Natural killer cell (primary cell): ENCODE results near the gene ZNF664. TPM values are rescaled to one million over a fixed set of nuclear protein-coding genes. Genes with fewer than 3 reads are reported as not detected.

Source experiments
- ATAC-seq, 3 donors: fragments of 150-1000 bp in 2 of 3; fragments of 200-7000 bp in 1 of 3; cut with Tn5 transposase; 1 replicate in 1 of 3; 2 replicates in 2 of 3; pipeline ENCODE4 v1.10.0; 2021; ENCODE audit warnings: mild to moderate bottlenecking in 2 of 3, moderate library complexity in 2 of 3
- DNase-seq, 2 donors: peaks; one replicate each; pipeline versions ENCODE4 v3.0.0 to v3.0.0-alpha.2; 2013 to 2021; ENCODE audit warnings: mixed read lengths in 1 of 2
- H3K27ac ChIP-seq: one replicate; pipeline ENCODE4 v1.5.1; 2013; ENCODE audit warnings: mild to moderate bottlenecking, low read length
- H3K27me3 ChIP-seq: one replicate; pipeline ENCODE4 v1.6.1; 2013; ENCODE audit warnings: low read length; ENCODE audit not compliant: control insufficient read depth, insufficient read depth
- H3K36me3 ChIP-seq: one replicate; pipeline ENCODE4 v1.6.1; 2013; ENCODE audit warnings: low read length; ENCODE audit not compliant: control insufficient read depth, insufficient read depth
- H3K4me1 ChIP-seq: one replicate; pipeline ENCODE4 v1.6.1; 2013; ENCODE audit warnings: low read length; ENCODE audit not compliant: control insufficient read depth, insufficient read depth
- H3K4me3 ChIP-seq: one replicate; pipeline ENCODE4 v1.5.1; 2013; ENCODE audit warnings: low read length
- H3K9me3 ChIP-seq: one replicate; pipeline ENCODE4 v1.6.1; 2013; ENCODE audit warnings: low read length; ENCODE audit not compliant: control insufficient read depth, insufficient read depth
- H3K27ac Mint-ChIP-seq, 2 donors: one replicate each; pipeline ENCODE4 v1.8.0; 2022; ENCODE audit warnings: mild to moderate bottlenecking in 2 of 2, mixed read lengths in 2 of 2, moderate library complexity in 1 of 2
- H3K27me3 Mint-ChIP-seq, 2 donors: one replicate each; pipeline ENCODE4 v1.8.0; 2022; ENCODE audit warnings: low read depth in 2 of 2, mixed read lengths in 2 of 2
- H3K36me3 Mint-ChIP-seq: one replicate; pipeline ENCODE4 v1.8.0; 2022; ENCODE audit warnings: mixed read lengths
- H3K4me1 Mint-ChIP-seq, 2 donors: one replicate each; pipeline ENCODE4 v1.8.0; 2022; ENCODE audit warnings: mixed read lengths in 2 of 2
- H3K4me3 Mint-ChIP-seq: one replicate; pipeline ENCODE4 v1.8.0; 2022; ENCODE audit warnings: mild to moderate bottlenecking, moderate library complexity, mixed read lengths
- H3K9me3 Mint-ChIP-seq, 2 donors: one replicate each; pipeline ENCODE4 v1.8.0; 2022; ENCODE audit warnings: mixed read lengths in 2 of 2
- WGBS: methylation state at CpG from one replicate; pipeline ENCODE4 v1.1.7; 2013; ENCODE audit warnings: missing lambda C conversion rate; ENCODE audit not compliant: insufficient coverage; 5-methylcytosine and 5-hydroxymethylcytosine counted together
- intact Hi-C: fragments of 100-400 bp; cut with micrococcal nuclease; formaldehyde crosslinking; loops from one replicate; pipeline ENCODE4 v1.14.2; 2022
- total RNA-seq, 4 donors: library from RNA; stranded (reverse); fragments of 120-200 nt in 1 of 4; gene quantifications; one replicate each; pipeline versions ENCODE4 v1.2.3 to v1.2.4, GENCODE V29; 2013 to 2022
- TF ChIP-seq, protein P1 (sequence below): fragments of 200-600 bp; IDR thresholded peaks from one replicate; pipeline ENCODE4 v1.8.0; 2022; ENCODE audit warnings: antibody characterized with exemption

The ZNF664 gene
- total RNA-seq, 3 donors from 2014 or later (not counting 1 experiment from before 2014, with no cell fraction given), result 36.0 to 47.3 (median 46.9) TPM

DNA sequence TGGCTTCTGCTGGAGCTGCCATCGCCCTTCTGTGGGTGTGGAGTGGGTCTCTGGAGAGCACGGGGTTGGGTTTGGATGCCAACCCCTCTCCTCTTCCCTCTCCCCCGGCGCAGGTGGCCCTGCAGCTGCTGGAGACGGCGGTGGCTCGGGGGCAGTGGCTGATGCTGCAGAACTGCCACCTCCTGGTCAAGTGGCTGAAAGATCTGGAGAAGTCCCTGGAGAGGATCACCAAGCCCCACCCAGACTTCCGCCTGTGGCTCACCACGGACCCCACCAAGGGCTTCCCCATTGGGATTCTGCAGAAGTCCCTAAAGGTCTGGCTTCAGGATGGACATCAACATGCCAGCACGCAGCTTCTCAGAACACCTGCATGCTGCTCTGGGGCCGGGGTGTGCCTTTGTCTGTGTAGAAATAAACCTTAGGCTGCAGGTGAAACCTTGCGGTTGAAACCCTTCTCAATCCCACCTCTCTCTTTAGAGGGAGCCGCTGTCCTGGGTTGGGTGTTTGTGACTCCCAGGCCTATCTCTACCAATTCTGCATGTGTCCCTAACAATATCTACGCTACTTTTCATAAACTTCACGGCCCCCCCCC lies 44.6 kb upstream of the ZNF664 start:
- TF ChIP-seq, protein P1, sequence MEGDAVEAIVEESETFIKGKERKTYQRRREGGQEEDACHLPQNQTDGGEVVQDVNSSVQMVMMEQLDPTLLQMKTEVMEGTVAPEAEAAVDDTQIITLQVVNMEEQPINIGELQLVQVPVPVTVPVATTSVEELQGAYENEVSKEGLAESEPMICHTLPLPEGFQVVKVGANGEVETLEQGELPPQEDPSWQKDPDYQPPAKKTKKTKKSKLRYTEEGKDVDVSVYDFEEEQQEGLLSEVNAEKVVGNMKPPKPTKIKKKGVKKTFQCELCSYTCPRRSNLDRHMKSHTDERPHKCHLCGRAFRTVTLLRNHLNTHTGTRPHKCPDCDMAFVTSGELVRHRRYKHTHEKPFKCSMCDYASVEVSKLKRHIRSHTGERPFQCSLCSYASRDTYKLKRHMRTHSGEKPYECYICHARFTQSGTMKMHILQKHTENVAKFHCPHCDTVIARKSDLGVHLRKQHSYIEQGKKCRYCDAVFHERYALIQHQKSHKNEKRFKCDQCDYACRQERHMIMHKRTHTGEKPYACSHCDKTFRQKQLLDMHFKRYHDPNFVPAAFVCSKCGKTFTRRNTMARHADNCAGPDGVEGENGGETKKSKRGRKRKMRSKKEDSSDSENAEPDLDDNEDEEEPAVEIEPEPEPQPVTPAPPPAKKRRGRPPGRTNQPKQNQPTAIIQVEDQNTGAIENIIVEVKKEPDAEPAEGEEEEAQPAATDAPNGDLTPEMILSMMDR, result no peak
- Mint-ChIP-seq H3K27ac (no peak overlapping the region), H3K9me3 (no peaks in the 10 kb centered on the region), H3K4me3 (no peak overlapping the region), H3K36me3 (no peaks in the 10 kb centered on the region), H3K4me1 (peaks cover 3 to 15% of the 10 kb centered on the region in 2 donors), H3K27me3 (peaks cover 6 to 10% of the 10 kb centered on the region in 2 donors)
- no peak for ATAC-seq
- Histone ChIP-seq H3K27me3 (no peaks in the 10 kb centered on the region), H3K4me1 (peaks cover 4% of the 10 kb centered on the region), H3K9me3 (no peaks in the 10 kb centered on the region), H3K36me3 (no peaks in the 10 kb centered on the region), H3K27ac (no peak overlapping the region), H3K4me3 (no peak overlapping the region)
- 71% methylated on average over 15 of the region's 15 CpGs for WGBS
- DNase-seq, result no peak
- intact Hi-C loops, result no loop called here

DNA sequence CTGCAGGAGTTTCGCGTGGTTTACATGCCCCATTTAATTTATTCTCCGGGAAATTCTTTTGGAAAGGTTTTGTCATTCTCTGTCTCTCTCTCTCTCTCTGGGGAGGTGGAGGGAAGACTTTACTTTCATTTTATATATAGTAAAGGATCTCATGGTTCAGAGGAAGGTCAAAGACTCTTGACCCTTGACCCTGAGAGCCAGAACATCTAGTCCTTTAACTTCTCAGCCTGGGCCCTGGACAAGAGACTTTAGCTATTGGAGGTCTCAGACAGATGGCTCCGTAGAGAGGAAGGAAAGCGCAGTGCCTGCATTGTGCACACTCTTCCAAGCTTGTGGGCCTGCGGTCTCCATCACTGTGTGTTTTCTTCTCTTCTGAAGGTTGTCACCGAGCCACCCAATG lies 44.1 kb upstream of the ZNF664 start:
- peaks cover 5 to 10% of the 10 kb centered on the region in 2 donors for H3K27me3 Mint-ChIP-seq
- TF ChIP-seq, protein P1, result no peak
- Histone ChIP-seq H3K9me3 (no peaks in the 10 kb centered on the region), H3K4me1 (peaks cover 9% of the 10 kb centered on the region), H3K27me3 (no peaks in the 10 kb centered on the region), H3K4me3 (no peak overlapping the region), H3K27ac (no peak overlapping the region), H3K36me3 (no peaks in the 10 kb centered on the region)
- no peaks in the 10 kb centered on the region for H3K9me3 Mint-ChIP-seq
- ATAC-seq (no peak), DNase-seq (no peak)
- no peak overlapping the region for H3K4me3 Mint-ChIP-seq
- no peaks in the 10 kb centered on the region for H3K36me3 Mint-ChIP-seq
- 93% methylated on average over 4 of the region's 7 CpGs for WGBS
- peaks cover 8 to 20% of the 10 kb centered on the region in 2 donors for H3K4me1 Mint-ChIP-seq
- H3K27ac Mint-ChIP-seq, result no peak overlapping the region
- intact Hi-C loops, result no loop called here

DNA sequence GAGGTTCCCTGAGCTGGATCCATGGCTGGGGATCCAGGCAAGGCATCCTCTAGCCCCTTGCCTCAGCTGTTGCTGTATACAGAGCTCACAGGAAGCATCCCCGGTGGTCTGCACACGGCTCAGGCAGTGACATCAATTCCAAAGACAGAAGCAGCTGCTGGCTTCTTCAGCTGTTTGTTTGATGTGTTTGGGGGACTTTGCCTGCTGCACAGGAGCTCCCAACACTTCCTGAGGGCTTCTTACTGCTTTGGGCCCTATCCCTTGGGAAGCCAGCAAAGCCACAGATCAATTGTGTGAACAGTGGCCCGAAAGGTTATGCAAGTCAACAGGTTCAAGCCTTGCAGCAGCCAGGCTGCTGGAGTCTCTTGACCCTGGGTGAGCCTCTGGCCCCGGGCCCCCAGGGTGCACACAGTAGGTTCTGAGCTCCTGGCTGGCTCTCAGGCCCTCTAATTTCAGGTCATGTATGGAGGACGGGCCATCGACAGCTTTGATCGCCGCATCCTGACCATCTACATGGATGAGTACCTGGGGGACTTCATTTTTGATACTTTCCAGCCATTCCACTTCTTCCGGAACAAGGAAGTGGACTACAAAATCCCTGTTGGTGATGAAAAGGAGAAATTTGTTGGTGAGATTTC lies 43.0 kb upstream of the ZNF664 start:
- no peaks in the 10 kb centered on the region for H3K27me3 Mint-ChIP-seq
- H3K27ac ChIP-seq, result no peak overlapping the region
- no peaks in the 10 kb centered on the region for H3K27me3 ChIP-seq
- H3K4me1 ChIP-seq, result peaks cover 21% of the 10 kb centered on the region
- intact Hi-C loops, result loop anchor here (10.0 kb wide), 1 partner anchor 495 kb away; no protein-coding TSS in a partner anchor
- H3K4me1 Mint-ChIP-seq, result peaks cover 20 to 29% of the 10 kb centered on the region in 2 donors
- TF ChIP-seq, protein P1, result no peak
- ATAC-seq, result no peak
- H3K9me3 Mint-ChIP-seq, result no peaks in the 10 kb centered on the region
- no peaks in the 10 kb centered on the region for H3K36me3 Mint-ChIP-seq
- DNase-seq, result no peak
- no peak overlapping the region for H3K27ac Mint-ChIP-seq
- no peak overlapping the region for H3K4me3 Mint-ChIP-seq
- 85% methylated on average over 9 of the region's 9 CpGs for WGBS
- H3K36me3 ChIP-seq, result no peaks in the 10 kb centered on the region
- H3K9me3 ChIP-seq, result no peaks in the 10 kb centered on the region
- no peak overlapping the region for H3K4me3 ChIP-seq
